Stimulated activated CD8-positive, alpha-beta memory T cell treated with anti-CD3 and anti-CD28 coated beads, Interleukin-4, amount 100 ng/mL, for 1 hour (primary cell): ENCODE results near the gene HSPA1A.
"Not testable (repeated sequence)": the region's sequence is repeated elsewhere in the genome, so short reads cannot be mapped to it uniquely, and the experiment has no call there.

Experiments
- DNase-seq, 2 donors: peaks; one replicate each; pipeline ENCODE4 v3.0.0-alpha.2; 2020; ENCODE audit warnings: low read depth in 2 of 2, low spot score in 1 of 2

Gene HSPA1A

GRCh38 chr6:31862344-31863235 is 47.2 kb downstream of the HSPA1A start, which contains the start of gene NEU1:
TSS of gene NEU1 (minus strand) at chr6:31862821. CDS start at chr6:31862776, 45 bp downstream.
- DNase-seq = peak; percentile 90 to 99

- DNase-seq = not testable (repeated sequence)
These were observed 48.8 kb downstream of the HSPA1A start for GRCh38 chr6:31864123-31864562.

- DNase-seq = no peak
These were observed 49.5 kb downstream of the HSPA1A start for GRCh38 chr6:31864818-31865204.

GRCh38 chr6:31865205-31866118 is 50.1 kb downstream of the HSPA1A start:
- DNase-seq = no peak
